Esophagus (tissue), 2 donors: ENCODE results near the gene WDR7. TPM values are rescaled to one million over a fixed set of nuclear protein-coding genes. Genes with fewer than 3 reads are reported as not detected.
"Not testable (repeated sequence)": the region's sequence is repeated elsewhere in the genome, so short reads cannot be mapped to it uniquely, and the experiment has no call there.

Source experiments
- H3K27ac ChIP-seq, 2 donors: one replicate each; pipeline ENCODE4 v1.5.1; 2013; ENCODE audit warnings: low read depth in 2 of 2, mild to moderate bottlenecking in 2 of 2, inconsistent platforms in 1 of 2, low read length in 1 of 2, moderate library complexity in 1 of 2
- H3K27me3 ChIP-seq, 2 donors: one replicate each; pipeline ENCODE4 v1.6.1; 2013; ENCODE audit warnings: low read length in 2 of 2, control low read depth in 1 of 2, mild to moderate bottlenecking in 1 of 2; ENCODE audit not compliant: insufficient read depth in 2 of 2, control insufficient read depth in 1 of 2
- H3K36me3 ChIP-seq, 2 donors: one replicate each; pipeline ENCODE4 v1.6.1; 2013; ENCODE audit warnings: low read length in 1 of 2; ENCODE audit not compliant: control insufficient read depth in 2 of 2, insufficient read depth in 2 of 2
- H3K4me1 ChIP-seq, 2 donors: one replicate each; pipeline ENCODE4 v1.6.1; 2013; ENCODE audit warnings: low read length in 1 of 2; ENCODE audit not compliant: control insufficient read depth in 2 of 2, insufficient read depth in 2 of 2
- H3K4me3 ChIP-seq, 2 donors: one replicate each; pipeline ENCODE4 v1.5.1; 2013; ENCODE audit warnings: low read length in 2 of 2, mild to moderate bottlenecking in 2 of 2, low read depth in 1 of 2, moderate library complexity in 1 of 2
- H3K9me3 ChIP-seq, 2 donors: one replicate each; pipeline ENCODE4 v1.6.1; 2013; ENCODE audit warnings: mild to moderate bottlenecking in 2 of 2, low read depth in 1 of 2, low read length in 1 of 2, moderate library complexity in 1 of 2; ENCODE audit not compliant: control insufficient read depth in 2 of 2, insufficient read depth in 1 of 2
- WGBS, 2 donors: extraction: QIAGEN DNeasy Blood & Tissue Kit; methylation state at CpG; one replicate each; pipeline ENCODE4 v1.1.7; 2013; 5-methylcytosine and 5-hydroxymethylcytosine counted together
- polyA plus RNA-seq, 2 donors: library from polyadenylated mRNA; stranded (reverse); fragments of 200-250 nt; gene quantifications; one replicate each; pipeline ENCODE4 v1.2.3, GENCODE V29; 2013
- donor health status: healthy with polysubstance abuse.
- donor health status: Bipolar disorder and iron deficiency.

The WDR7 gene
- polyA plus RNA-seq, 2 donors: 2.2 to 2.8 TPM

DNA sequence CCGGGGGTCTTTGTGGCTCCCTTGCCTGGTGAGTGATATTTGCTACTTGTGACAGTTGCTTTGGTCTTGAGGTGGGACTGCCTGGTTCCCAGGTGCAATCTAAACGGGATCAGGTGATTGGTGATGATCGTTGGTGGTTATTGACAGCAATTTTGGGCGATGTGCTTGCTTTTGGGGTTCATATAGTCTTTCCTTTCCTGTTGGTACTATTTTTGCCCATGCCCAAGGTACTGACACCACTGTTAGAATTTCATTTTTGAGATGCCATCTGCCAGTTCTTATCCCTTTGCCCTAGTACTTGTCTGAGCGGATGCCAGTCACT lies 573 bp downstream of the WDR7 start:
- H3K4me3 ChIP-seq: peak overlapping the region; percentile 75 to 90
- H3K9me3 ChIP-seq: no peaks in the 10 kb centered on the region
- H3K36me3 ChIP-seq: no peaks in the 10 kb centered on the region
- peak overlapping the region; percentile 72 to 96 for H3K27ac ChIP-seq
- no peaks in the 10 kb centered on the region for H3K27me3 ChIP-seq
- H3K4me1 ChIP-seq: no peaks in the 10 kb centered on the region
- WGBS, 2 donors: 6 to 7% methylated on average over 5 of the region's 5 CpGs

- Histone ChIP-seq H3K27ac (no peak overlapping the region), H3K9me3 (no peaks in the 10 kb centered on the region)
- WGBS, 2 donors: 70 to 71% methylated on average over 4 of the region's 4 CpGs
Observed at GRCh38 chr18:56652802-56653201, 1.6 kb downstream of the WDR7 start.

GRCh38 chr18:56654280-56654679 lies 3.1 kb downstream of the WDR7 start:
- H3K36me3 ChIP-seq, H3K4me3 ChIP-seq: not testable (repeated sequence)
- WGBS, 2 donors: 96 to 97% methylated on average over 7 of the region's 7 CpGs

More at GRCh38 chr18:56652802-56653201, 1.6 kb downstream of the WDR7 start:
- no peaks in the 10 kb centered on the region for H3K27me3 ChIP-seq
- H3K4me3 ChIP-seq: no peak overlapping the region
- no peaks in the 10 kb centered on the region for H3K36me3 ChIP-seq
- no peaks in the 10 kb centered on the region for H3K4me1 ChIP-seq

GRCh38 chr18:56658261-56658660 lies 7.1 kb downstream of the WDR7 start:
- H3K4me3 ChIP-seq: no peak overlapping the region
- no peaks in the 10 kb centered on the region for H3K4me1 ChIP-seq
- no peaks in the 10 kb centered on the region for H3K36me3 ChIP-seq
- H3K27ac ChIP-seq: no peak overlapping the region
- 90 to 94% methylated on average over 2 of the region's 2 CpGs for WGBS, 2 donors
- H3K27me3 ChIP-seq: no peaks in the 10 kb centered on the region
- H3K9me3 ChIP-seq: no peaks in the 10 kb centered on the region

More at GRCh38 chr18:56654280-56654679, 3.1 kb downstream of the WDR7 start:
- H3K27me3 ChIP-seq, H3K4me1 ChIP-seq, H3K9me3 ChIP-seq, H3K27ac ChIP-seq: not testable (repeated sequence)

DNA sequence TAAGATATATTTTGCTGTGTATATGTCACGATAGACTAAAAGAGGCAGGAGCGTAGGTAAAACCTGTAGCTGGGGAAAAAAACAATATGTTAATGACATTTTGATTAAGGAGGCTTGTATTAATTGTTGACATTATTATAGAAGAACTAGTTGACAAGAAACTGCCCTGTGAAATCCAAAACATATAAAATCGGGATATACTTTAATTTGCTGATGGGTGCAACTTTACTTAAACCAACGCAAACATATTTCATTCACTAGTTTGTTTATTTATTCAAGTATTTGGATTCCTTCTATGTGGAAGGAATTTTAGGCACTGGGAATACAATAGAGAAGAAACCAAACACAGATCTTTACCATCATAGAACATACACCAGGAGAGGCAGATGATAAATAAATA lies 8.0 kb downstream of the WDR7 start:
- Histone ChIP-seq H3K36me3 (no peaks in the 10 kb centered on the region), H3K4me1 (no peaks in the 10 kb centered on the region), H3K27ac (no peak overlapping the region), H3K27me3 (no peaks in the 10 kb centered on the region), H3K4me3 (no peak overlapping the region), H3K9me3 (no peaks in the 10 kb centered on the region)
- 95 to 96% methylated on average over 4 of the region's 4 CpGs for WGBS, 2 donors

DNA sequence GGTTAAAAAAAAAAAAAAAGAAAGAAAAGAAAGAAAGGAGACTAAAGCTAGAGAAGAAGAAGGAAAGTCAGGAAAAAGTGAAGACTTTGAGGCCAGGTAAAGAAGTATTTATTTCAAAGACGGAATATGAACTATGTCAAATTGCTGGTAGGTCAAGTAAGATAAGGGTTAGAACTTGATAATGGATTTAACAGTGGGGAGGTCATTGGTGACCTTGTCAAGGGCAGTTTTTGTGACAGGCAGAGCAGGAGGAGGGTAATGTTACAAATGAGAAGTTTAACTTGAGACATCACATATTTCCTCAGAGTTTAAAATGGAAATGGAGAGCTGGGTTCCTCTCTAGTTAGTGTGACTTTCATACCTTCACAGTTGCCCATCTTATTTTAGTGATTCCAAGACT lies 9.5 kb downstream of the WDR7 start:
- Histone ChIP-seq H3K27me3 (no peaks in the 10 kb centered on the region), H3K27ac (no peak overlapping the region), H3K4me3 (no peak overlapping the region), H3K36me3 (no peaks in the 10 kb centered on the region), H3K4me1 (no peaks in the 10 kb centered on the region), H3K9me3 (no peaks in the 10 kb centered on the region)
- WGBS, 2 donors: 83 to 92% methylated on average over 1 of the region's 1 CpG

- Histone ChIP-seq H3K4me1 (no peaks in the 10 kb centered on the region), H3K27ac (no peak overlapping the region), H3K36me3 (no peaks in the 10 kb centered on the region), H3K4me3 (no peak overlapping the region), H3K27me3 (no peaks in the 10 kb centered on the region), H3K9me3 (no peaks in the 10 kb centered on the region)
- 39 to 41% methylated on average over 2 of the region's 2 CpGs for WGBS, 2 donors
Observed at GRCh38 chr18:56661360-56662062, 10.4 kb downstream of the WDR7 start.

- Histone ChIP-seq H3K4me3 (no peak overlapping the region), H3K27ac (no peak overlapping the region), H3K36me3 (no peaks in the 10 kb centered on the region), H3K4me1 (no peaks in the 10 kb centered on the region), H3K27me3 (no peaks in the 10 kb centered on the region), H3K9me3 (no peaks in the 10 kb centered on the region)
- 43 to 47% methylated on average over 4 of the region's 4 CpGs for WGBS, 2 donors
Observed at GRCh38 chr18:56662063-56662408, 10.9 kb downstream of the WDR7 start.

DNA sequence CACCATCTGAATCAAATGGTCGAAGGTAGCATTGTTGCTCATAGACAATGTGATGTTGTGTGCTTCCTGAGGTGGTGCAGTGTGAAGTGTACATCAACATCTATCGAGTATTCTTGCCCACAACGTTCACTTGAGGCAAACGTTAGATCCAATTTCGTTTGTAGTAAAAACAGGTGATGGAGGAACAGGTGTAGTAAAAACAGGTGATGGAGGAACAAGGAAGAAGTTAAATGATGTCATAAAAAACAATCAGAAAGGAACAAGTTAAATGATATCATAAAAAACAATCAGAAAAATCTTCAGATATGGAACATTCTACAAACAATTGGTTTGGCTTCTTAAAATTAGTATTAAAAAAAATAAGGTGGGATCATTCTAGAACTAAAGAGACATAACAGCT lies 11.3 kb downstream of the WDR7 start:
- 72 to 88% methylated on average over 5 of the region's 5 CpGs for WGBS, 2 donors
- H3K27ac ChIP-seq: no peak overlapping the region
- no peaks in the 10 kb centered on the region for H3K36me3 ChIP-seq
- no peak overlapping the region for H3K4me3 ChIP-seq
- H3K27me3 ChIP-seq: no peaks in the 10 kb centered on the region
- H3K4me1 ChIP-seq: no peaks in the 10 kb centered on the region
- no peaks in the 10 kb centered on the region for H3K9me3 ChIP-seq

DNA sequence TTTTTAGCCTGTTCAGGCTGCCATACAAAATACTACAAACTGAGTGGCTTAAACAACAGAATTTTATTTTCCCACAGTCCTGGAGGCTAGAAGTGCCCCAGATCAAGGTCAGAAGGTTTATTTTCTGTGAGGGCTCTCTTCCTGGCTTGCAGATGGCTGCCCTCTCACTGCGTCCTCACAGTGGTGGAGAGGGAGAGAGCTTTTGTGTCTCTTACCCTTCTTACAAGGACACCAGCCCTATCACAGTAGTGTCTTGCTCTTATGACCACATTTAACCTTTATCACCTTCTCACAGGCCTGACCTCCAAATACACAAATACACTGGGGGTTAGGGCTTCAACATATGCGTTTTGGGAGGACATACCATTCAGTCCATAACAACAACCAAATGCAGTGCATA lies 11.7 kb downstream of the WDR7 start:
- Histone ChIP-seq H3K36me3 (no peaks in the 10 kb centered on the region), H3K27me3 (no peaks in the 10 kb centered on the region), H3K9me3 (no peaks in the 10 kb centered on the region), H3K4me3 (no peak overlapping the region), H3K27ac (no peak overlapping the region), H3K4me1 (no peaks in the 10 kb centered on the region)
- WGBS, 2 donors: 74 to 94% methylated on average over 2 of the region's 2 CpGs
